Left lung (tissue), 10 donors: ENCODE measurements around the gene MYH14. TPM values are rescaled to one million over a fixed set of nuclear protein-coding genes. Genes with fewer than 3 reads are reported as not detected.

Source experiments
- ATAC-seq: fragments of 200-7000 bp; cut with Tn5 transposase; one replicate; pipeline ENCODE4 v1.9.1; 2020; ENCODE audit warnings: moderate library complexity
- DNase-seq, 4 donors: peaks; one replicate each; pipeline ENCODE4 v3.0.0-alpha.2; 2013 to 2020
- H3K27ac ChIP-seq, 2 donors: fragments of 200-600 bp; sonication (generic) in 1 of 2; one replicate each; pipeline versions ENCODE4 v1.5.0 to v1.8.0; 2020 to 2021
- H3K27me3 ChIP-seq, 2 donors: fragments of 200-600 bp; sonication (generic) in 1 of 2; one replicate each; pipeline versions ENCODE4 v1.5.0 to v1.8.0; 2020 to 2021
- H3K36me3 ChIP-seq, 2 donors: fragments of 200-600 bp; sonication (generic) in 1 of 2; one replicate each; pipeline versions ENCODE4 v1.5.0 to v1.8.0; 2020 to 2021
- H3K4me1 ChIP-seq, 2 donors: fragments of 200-600 bp; one replicate each; pipeline ENCODE4 v1.8.0; 2021
- H3K4me3 ChIP-seq, 2 donors: fragments of 200-600 bp; sonication (generic) in 1 of 2; one replicate each; pipeline versions ENCODE4 v1.5.0 to v1.8.0; 2020 to 2021; ENCODE audit warnings: mild to moderate bottlenecking in 1 of 2
- H3K9me3 ChIP-seq, 2 donors: fragments of 200-600 bp; sonication (generic) in 1 of 2; one replicate each; pipeline versions ENCODE4 v1.5.0 to v1.8.0; 2020 to 2021
- intact Hi-C, 2 donors: fragments of 100-400 bp; cut with DNase I; formaldehyde crosslinking; loops; one replicate each; pipeline versions ENCODE4 v1.11.2 to v1.14.2; 2022
- polyA plus RNA-seq, 6 donors: library from polyadenylated mRNA; unstranded; fragments of 120-200 nt; gene quantifications; one replicate each; pipeline ENCODE4 v1.2.1, GENCODE V29; 2013; ENCODE audit not compliant: insufficient read length in 6 of 6
- total RNA-seq, 2 donors: library from RNA; stranded (reverse); fragmentation: NEBNext Ultra II Directional; extraction: Animal tissue kit (Norgen Biotek cat#: 25700); gene quantifications; one replicate each; pipeline ENCODE4 v1.2.1, GENCODE V29; 2021
- TF ChIP-seq, protein P1 (sequence below), 2 donors: fragments of 200-600 bp; sonication (generic) in 1 of 2; IDR thresholded peaks; one replicate each; pipeline versions ENCODE4 v1.5.0 to v1.8.0; 2021; ENCODE audit warnings: antibody characterized with exemption in 2 of 2
- donor health status: DM: no; HTN: yes; CAD: no.
- donor health status: DM: no; HTN: no; CAD: no.

Gene MYH14
- total and polyA plus RNA-seq, 8 donors = 46.0 to 195 (median 55.6) TPM

DNA sequence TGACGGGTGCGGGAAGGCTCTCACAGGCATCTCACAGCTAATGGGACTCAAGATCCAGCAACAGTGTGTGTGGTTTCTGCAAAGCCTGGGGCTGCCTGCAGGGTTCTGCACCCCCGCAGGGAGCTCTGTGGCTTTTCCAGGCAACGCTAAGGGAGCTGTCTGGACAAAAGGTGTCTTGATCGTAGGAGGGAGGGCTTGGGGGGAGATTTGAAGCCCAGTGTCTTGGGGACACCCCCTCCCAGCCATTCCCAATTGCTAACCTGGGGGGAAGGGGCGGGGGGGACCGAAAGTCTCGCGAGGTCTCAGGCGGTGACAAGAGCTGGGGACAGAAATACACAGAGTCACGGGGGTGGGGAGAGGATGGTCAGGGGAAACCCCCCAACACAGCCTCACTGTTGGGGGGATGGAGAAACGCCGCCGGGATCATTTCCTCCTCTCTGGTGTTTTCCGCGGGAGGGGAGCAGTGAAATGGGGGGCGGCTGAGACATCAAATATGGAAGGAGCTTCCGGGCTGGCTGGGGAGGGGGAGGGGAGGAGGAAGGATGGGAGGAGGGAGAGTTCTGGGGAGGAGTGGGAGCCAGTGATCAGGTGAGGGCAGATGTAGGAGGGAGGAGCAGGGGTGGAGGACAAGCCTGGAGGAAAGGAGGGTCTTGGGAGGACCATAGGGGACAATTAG, 112.5 kb downstream of the MYH14 start:
- DNase-seq (peak in 1 of 4 donors; percentile 50), ATAC-seq (no peak)
- intact Hi-C loops = no loop called here
- Histone ChIP-seq H3K27me3 (peaks cover 32 to 70% of the 10 kb centered on the region in 2 donors), H3K4me1 (no peaks in the 10 kb centered on the region), H3K36me3 (no peaks in the 10 kb centered on the region), H3K27ac (no peak overlapping the region), H3K9me3 (no peaks in the 10 kb centered on the region), H3K4me3 (no peak overlapping the region)
- TF ChIP-seq, protein P1, sequence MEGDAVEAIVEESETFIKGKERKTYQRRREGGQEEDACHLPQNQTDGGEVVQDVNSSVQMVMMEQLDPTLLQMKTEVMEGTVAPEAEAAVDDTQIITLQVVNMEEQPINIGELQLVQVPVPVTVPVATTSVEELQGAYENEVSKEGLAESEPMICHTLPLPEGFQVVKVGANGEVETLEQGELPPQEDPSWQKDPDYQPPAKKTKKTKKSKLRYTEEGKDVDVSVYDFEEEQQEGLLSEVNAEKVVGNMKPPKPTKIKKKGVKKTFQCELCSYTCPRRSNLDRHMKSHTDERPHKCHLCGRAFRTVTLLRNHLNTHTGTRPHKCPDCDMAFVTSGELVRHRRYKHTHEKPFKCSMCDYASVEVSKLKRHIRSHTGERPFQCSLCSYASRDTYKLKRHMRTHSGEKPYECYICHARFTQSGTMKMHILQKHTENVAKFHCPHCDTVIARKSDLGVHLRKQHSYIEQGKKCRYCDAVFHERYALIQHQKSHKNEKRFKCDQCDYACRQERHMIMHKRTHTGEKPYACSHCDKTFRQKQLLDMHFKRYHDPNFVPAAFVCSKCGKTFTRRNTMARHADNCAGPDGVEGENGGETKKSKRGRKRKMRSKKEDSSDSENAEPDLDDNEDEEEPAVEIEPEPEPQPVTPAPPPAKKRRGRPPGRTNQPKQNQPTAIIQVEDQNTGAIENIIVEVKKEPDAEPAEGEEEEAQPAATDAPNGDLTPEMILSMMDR (IDR thresholded peaks at IDR 0.05) = no peak

DNA sequence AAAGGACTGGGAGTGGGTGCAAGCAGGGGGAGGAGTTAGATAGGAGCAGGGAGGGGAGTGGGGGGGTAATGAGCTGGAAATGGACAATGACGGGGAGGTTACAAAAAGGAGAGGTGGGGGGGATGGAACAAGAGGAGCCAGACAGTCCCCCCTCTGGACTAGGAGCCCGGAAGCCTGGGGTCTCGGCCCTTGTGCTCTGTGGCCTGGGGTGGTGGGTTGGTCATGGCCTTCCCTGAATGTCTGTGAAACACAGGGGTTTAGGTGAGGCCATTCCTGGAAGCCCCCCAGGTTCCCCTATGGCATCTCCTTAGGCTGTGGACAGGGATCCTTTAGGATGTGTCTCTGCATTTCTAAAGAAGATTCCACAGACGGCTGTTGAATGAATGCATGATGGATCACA, 113.7 kb downstream of the MYH14 start:
- intact Hi-C loops = no loop called here
- H3K9me3 ChIP-seq = no peaks in the 10 kb centered on the region
- ATAC-seq (no peak), DNase-seq (no peak)
- no peak overlapping the region for H3K4me3 ChIP-seq
- no peak overlapping the region for H3K27ac ChIP-seq
- no peaks in the 10 kb centered on the region for H3K36me3 ChIP-seq
- H3K4me1 ChIP-seq = no peaks in the 10 kb centered on the region
- peaks cover 29 to 58% of the 10 kb centered on the region in 2 donors for H3K27me3 ChIP-seq
- TF ChIP-seq, protein P1 (IDR thresholded peaks at IDR 0.05) = no peak

DNA sequence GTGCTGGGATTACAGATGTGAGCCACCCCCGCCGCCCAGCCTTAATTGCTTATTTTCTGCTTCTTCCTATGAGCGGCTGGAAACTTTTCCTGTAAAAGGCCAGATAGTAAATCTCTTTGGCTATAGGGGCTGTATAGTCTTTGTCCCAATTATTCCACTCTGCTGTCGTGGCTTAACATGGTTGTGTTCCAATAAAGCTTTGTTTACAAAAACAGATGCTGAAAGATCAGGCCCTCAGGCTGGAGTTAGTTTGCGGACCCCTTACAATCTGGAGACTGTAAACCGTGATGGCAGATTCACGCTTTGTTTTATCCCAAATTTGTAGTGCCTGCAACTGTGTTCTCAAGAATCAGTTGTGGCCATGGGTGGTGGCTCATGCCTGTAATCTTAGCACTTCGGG, 115.0 kb downstream of the MYH14 start:
- TF ChIP-seq, protein P1 (IDR thresholded peaks at IDR 0.05) = no peak
- Histone ChIP-seq H3K9me3 (no peaks in the 10 kb centered on the region), H3K4me1 (no peaks in the 10 kb centered on the region), H3K27me3 (peaks cover 17 to 49% of the 10 kb centered on the region in 2 donors), H3K36me3 (no peaks in the 10 kb centered on the region), H3K4me3 (no peak overlapping the region), H3K27ac (no peak overlapping the region)
- DNase-seq (no peak), ATAC-seq (no peak)
- intact Hi-C loops = no loop called here

DNA sequence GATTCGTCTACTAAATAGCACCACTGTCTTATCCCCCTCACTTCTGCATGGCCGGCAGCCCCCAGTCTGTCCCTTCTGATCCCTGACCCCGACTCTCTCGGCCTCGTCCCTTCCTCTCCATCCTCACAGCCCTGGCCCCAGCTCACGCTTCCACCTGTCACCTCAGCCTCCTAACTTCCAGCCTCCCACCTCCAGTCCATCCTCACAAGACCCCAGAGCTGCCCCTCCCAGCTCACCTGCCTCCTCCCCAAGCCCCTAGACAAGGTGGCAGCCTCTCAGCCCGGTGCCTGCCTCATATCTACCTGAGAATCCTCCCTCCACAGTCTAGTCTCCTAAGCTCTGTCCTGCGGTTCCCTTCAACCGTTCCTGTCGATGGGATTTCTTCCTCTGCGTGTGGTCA, 115.7 kb downstream of the MYH14 start:
- ATAC-seq (no peak), DNase-seq (peak in 1 of 4 donors; percentile 60)
- TF ChIP-seq, protein P1 (IDR thresholded peaks at IDR 0.05) = no peak
- Histone ChIP-seq H3K27ac (no peak overlapping the region), H3K4me1 (no peaks in the 10 kb centered on the region), H3K9me3 (no peaks in the 10 kb centered on the region), H3K4me3 (no peak overlapping the region), H3K27me3 (peaks cover 11 to 45% of the 10 kb centered on the region in 2 donors), H3K36me3 (no peaks in the 10 kb centered on the region)
- intact Hi-C loops = no loop called here

DNA sequence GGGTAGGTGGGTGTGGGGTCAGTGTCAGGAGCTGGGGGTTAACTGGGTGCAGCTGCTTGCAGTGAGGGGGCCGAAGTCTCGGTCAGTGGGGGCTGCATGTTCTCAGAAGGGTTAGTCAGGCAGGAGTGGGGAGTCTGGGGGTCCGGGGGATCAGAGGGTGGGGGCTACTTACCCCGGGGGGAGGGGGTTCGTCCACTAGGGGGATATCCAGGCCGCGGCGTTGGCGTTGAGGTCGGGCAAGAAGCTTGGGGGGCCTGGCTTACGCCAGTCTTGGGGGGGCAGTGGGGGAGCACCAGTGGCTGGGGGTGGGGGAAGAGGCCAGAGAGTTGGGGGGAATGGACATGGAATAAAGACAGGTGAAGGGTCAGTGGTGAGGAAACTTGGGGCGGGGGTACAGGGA, 116.6 kb downstream of the MYH14 start:
- Histone ChIP-seq H3K4me3 (no peak overlapping the region), H3K36me3 (no peaks in the 10 kb centered on the region), H3K4me1 (no peaks in the 10 kb centered on the region), H3K27me3 (peaks cover 2 to 40% of the 10 kb centered on the region in 2 donors), H3K9me3 (no peaks in the 10 kb centered on the region), H3K27ac (no peak overlapping the region)
- intact Hi-C loops = no loop called here
- peak in 1 of 4 donors; percentile 65 for DNase-seq
- TF ChIP-seq, protein P1 (IDR thresholded peaks at IDR 0.05) = no peak
- ATAC-seq = no peak
